ENCODE results near the gene GDAP1L1. TPM values are rescaled to one million over a fixed set of nuclear protein-coding genes. Genes with fewer than 3 reads are reported as not detected.
A peak's percentile ranks its signal among the peaks of the same experiment; 100 is the strongest.

The GDAP1L1 gene
- polyA plus RNA-seq, 1 donor from 2014 or later = 216 TPM

GRCh38 chr20:44268802-44269201, 21.7 kb downstream of the GDAP1L1 start:
- H3K4me2 ChIP-seq (ENCODE audit: low read length) = no peak overlapping the region
- H2AFZ ChIP-seq (ENCODE audit: low read depth, low read length) = no peak overlapping the region
- TF ChIP-seq EZH2 (IDR thresholded peaks at IDR 0.05; ENCODE audit: borderline replicate concordance, insufficient read depth, low read length, poor library complexity, severe bottlenecking) = no peak
- no peak for TF ChIP-seq RAD21 (conservative IDR thresholded peaks at IDR 0.05)
- no peak for TF ChIP-seq POLR2AphosphoS5 (IDR thresholded peaks at IDR 0.05)
- peaks cover 21% of the 10 kb centered on the region for H3K36me3 ChIP-seq (ENCODE audit: insufficient read depth, low read length)
- no peak overlapping the region for H3K9ac ChIP-seq (ENCODE audit: low read length)
- no peak overlapping the region for H3K4me3 ChIP-seq (ENCODE audit: low read length)
- H3F3A ChIP-seq (ENCODE audit: insufficient read depth, low read length, poor library complexity, severe bottlenecking) = no peaks in the 10 kb centered on the region
- no peaks in the 10 kb centered on the region for H3K9me3 ChIP-seq (ENCODE audit: low read length)
- H4K20me1 ChIP-seq (ENCODE audit: insufficient read depth) = no peaks in the 10 kb centered on the region
- no peaks in the 10 kb centered on the region for H3K79me2 ChIP-seq (replicated peaks; ENCODE audit: insufficient read depth, low read length)
- no peaks in the 10 kb centered on the region for H3K9me2 ChIP-seq (ENCODE audit: insufficient read depth, low read length)
- no peak overlapping the region for H3K27ac ChIP-seq (ENCODE audit: low read length)
- H3K27me3 ChIP-seq (ENCODE audit: insufficient read depth, low read depth, low read length) = no peaks in the 10 kb centered on the region

GRCh38 chr20:44271915-44272663, 25.0 kb downstream of the GDAP1L1 start:
- TF ChIP-seq EP300 (conservative IDR thresholded peaks at IDR 0.05; ENCODE audit: poor library complexity, severe bottlenecking) (no peak), TAF1 (IDR thresholded peaks at IDR 0.05; ENCODE audit: low read depth) (no peak), SMC3 (conservative IDR thresholded peaks at IDR 0.05; ENCODE audit: poor library complexity) (no peak), MXI1 (conservative IDR thresholded peaks at IDR 0.05; ENCODE audit: poor library complexity, severe bottlenecking) (no peak), RAD21 (conservative IDR thresholded peaks at IDR 0.05) (no peak), EZH2 (IDR thresholded peaks at IDR 0.05; ENCODE audit: borderline replicate concordance, insufficient read depth, low read length, poor library complexity, severe bottlenecking) (no peak), POLR2AphosphoS5 (IDR thresholded peaks at IDR 0.05) (no peak), CTCF (IDR thresholded peaks at IDR 0.05; ENCODE audit: poor library complexity, severe bottlenecking) (peak; percentile 41)

GRCh38 chr20:44273231-44274215, 26.4 kb downstream of the GDAP1L1 start:
- no peak overlapping the region for H3K4me3 ChIP-seq (ENCODE audit: low read length)
- no peaks in the 10 kb centered on the region for H3K27me3 ChIP-seq (ENCODE audit: insufficient read depth, low read depth, low read length)
- H3K9me3 ChIP-seq (ENCODE audit: low read length) = no peaks in the 10 kb centered on the region
- H3K36me3 ChIP-seq (ENCODE audit: insufficient read depth, low read length) = peaks cover 6% of the 10 kb centered on the region
- no peak overlapping the region for H3K27ac ChIP-seq (ENCODE audit: low read length)
- no peaks in the 10 kb centered on the region for H3K79me2 ChIP-seq (replicated peaks; ENCODE audit: insufficient read depth, low read length)
- no peak overlapping the region for H3K4me2 ChIP-seq (ENCODE audit: low read length)
- H2AFZ ChIP-seq (ENCODE audit: low read depth, low read length) = no peak overlapping the region
- H3F3A ChIP-seq (ENCODE audit: insufficient read depth, low read length, poor library complexity, severe bottlenecking) = no peaks in the 10 kb centered on the region
- H4K20me1 ChIP-seq (ENCODE audit: insufficient read depth) = no peaks in the 10 kb centered on the region
- TF ChIP-seq SMC3 (conservative IDR thresholded peaks at IDR 0.05; ENCODE audit: poor library complexity) (no peak), RAD21 (conservative IDR thresholded peaks at IDR 0.05) (no peak)
- H3K9me2 ChIP-seq (ENCODE audit: insufficient read depth, low read length) = no peaks in the 10 kb centered on the region
- H3K9ac ChIP-seq (ENCODE audit: low read length) = no peak overlapping the region

More at GRCh38 chr20:44271915-44272663, 25.0 kb downstream of the GDAP1L1 start:
- Histone ChIP-seq H4K20me1 (ENCODE audit: insufficient read depth) (no peaks in the 10 kb centered on the region), H3K4me2 (ENCODE audit: low read length) (no peak overlapping the region), H3K9me2 (ENCODE audit: insufficient read depth, low read length) (no peaks in the 10 kb centered on the region), H3K4me3 (ENCODE audit: low read length) (no peak overlapping the region), H3F3A (ENCODE audit: insufficient read depth, low read length, poor library complexity, severe bottlenecking) (no peaks in the 10 kb centered on the region), H3K36me3 (ENCODE audit: insufficient read depth, low read length) (peaks cover 14% of the 10 kb centered on the region), H3K27ac (ENCODE audit: low read length) (no peak overlapping the region), H3K9me3 (ENCODE audit: low read length) (no peaks in the 10 kb centered on the region), H2AFZ (ENCODE audit: low read depth, low read length) (no peak overlapping the region), H3K9ac (ENCODE audit: low read length) (no peak overlapping the region), H3K27me3 (ENCODE audit: insufficient read depth, low read depth, low read length) (no peaks in the 10 kb centered on the region), H3K79me2 (replicated peaks; ENCODE audit: insufficient read depth, low read length) (no peaks in the 10 kb centered on the region)

Measured in neural cell (in vitro differentiated cells).